ENCODE measurements around the gene PIGP. TPM values are rescaled to one million over a fixed set of nuclear protein-coding genes. Genes with fewer than 3 reads are reported as not detected.
A peak's percentile ranks its signal among the peaks of the same experiment; 100 is the strongest.

PIGP gene
- total and polyA plus RNA-seq, 2 of the 13 experiments (the other 11 are each of a cell fraction or from before 2014, with no cell fraction given) = 14.8 to 33.4 TPM

DNA sequence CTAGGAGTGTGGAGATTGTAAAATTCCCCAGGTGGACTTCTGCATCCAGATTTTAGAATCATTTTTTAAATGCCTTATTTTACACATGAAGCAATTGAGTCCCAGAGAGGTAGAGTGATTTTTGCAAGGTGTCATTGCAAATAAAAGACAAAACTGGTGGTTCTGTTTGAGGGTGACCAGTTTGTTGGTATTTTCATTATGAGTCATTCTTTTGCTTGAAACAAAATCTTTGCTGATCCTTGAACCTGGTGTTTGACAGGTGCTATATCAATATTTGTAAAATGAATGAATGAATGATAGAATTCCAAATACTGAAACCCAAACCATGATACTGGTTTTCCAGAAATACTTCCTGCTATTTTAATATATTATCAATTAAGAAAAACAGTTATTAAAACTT, 44.3 kb upstream of the PIGP start (continued):
- no peak for TF ChIP-seq PTBP1 (IDR thresholded peaks at IDR 0.05; ENCODE audit: low read depth, low read length, poor library complexity, severe bottlenecking)
- TF ChIP-seq ZNF446 (CRISPR knock-in tag; IDR thresholded peaks at IDR 0.05) = no peak
- no peak for TF ChIP-seq FOXP1 (IDR thresholded peaks at IDR 0.05)
- peak; percentile 59; the same call in 1 of the 2 replicates for TF ChIP-seq FOXP1 (CRISPR knock-in tag; IDR thresholded peaks at IDR 0.05)
- TF ChIP-seq RFX3 (CRISPR knock-in tag; IDR thresholded peaks at IDR 0.05) = no peak
- TF ChIP-seq ZNF331 (CRISPR knock-in tag; IDR thresholded peaks at IDR 0.05) = no peak
- TF ChIP-seq, protein P1, sequence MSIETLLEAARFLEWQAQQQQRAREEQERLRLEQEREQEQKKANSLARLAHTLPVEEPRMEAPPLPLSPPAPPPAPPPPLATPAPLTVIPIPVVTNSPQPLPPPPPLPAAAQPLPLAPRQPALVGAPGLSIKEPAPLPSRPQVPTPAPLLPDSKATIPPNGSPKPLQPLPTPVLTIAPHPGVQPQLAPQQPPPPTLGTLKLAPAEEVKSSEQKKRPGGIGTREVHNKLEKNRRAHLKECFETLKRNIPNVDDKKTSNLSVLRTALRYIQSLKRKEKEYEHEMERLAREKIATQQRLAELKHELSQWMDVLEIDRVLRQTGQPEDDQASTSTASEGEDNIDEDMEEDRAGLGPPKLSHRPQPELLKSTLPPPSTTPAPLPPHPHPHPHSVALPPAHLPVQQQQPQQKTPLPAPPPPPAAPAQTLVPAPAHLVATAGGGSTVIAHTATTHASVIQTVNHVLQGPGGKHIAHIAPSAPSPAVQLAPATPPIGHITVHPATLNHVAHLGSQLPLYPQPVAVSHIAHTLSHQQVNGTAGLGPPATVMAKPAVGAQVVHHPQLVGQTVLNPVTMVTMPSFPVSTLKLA (IDR thresholded peaks at IDR 0.05) = no peak
- TF ChIP-seq NCOA2 (CRISPR knock-in tag; IDR thresholded peaks at IDR 0.05) = peak; percentile 59; the same call in 1 of the 2 replicates
- no peak for TF ChIP-seq SKIL (CRISPR knock-in tag; IDR thresholded peaks at IDR 0.05; ENCODE audit: borderline replicate concordance)
- TF ChIP-seq SCMH1 (CRISPR knock-in tag; IDR thresholded peaks at IDR 0.05; ENCODE audit: borderline replicate concordance) = no peak
- TF ChIP-seq CEBPG (CRISPR knock-in tag; IDR thresholded peaks at IDR 0.05) = 0 out of 2 replicates have a peak, but pooled peaks have one; percentile 9
- TF ChIP-seq, protein P2, sequence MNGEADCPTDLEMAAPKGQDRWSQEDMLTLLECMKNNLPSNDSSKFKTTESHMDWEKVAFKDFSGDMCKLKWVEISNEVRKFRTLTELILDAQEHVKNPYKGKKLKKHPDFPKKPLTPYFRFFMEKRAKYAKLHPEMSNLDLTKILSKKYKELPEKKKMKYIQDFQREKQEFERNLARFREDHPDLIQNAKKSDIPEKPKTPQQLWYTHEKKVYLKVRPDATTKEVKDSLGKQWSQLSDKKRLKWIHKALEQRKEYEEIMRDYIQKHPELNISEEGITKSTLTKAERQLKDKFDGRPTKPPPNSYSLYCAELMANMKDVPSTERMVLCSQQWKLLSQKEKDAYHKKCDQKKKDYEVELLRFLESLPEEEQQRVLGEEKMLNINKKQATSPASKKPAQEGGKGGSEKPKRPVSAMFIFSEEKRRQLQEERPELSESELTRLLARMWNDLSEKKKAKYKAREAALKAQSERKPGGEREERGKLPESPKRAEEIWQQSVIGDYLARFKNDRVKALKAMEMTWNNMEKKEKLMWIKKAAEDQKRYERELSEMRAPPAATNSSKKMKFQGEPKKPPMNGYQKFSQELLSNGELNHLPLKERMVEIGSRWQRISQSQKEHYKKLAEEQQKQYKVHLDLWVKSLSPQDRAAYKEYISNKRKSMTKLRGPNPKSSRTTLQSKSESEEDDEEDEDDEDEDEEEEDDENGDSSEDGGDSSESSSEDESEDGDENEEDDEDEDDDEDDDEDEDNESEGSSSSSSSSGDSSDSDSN (CRISPR knock-in tag; IDR thresholded peaks at IDR 0.05) = no peak
- no peak for TF ChIP-seq ZNF383 (CRISPR knock-in tag; IDR thresholded peaks at IDR 0.05; ENCODE audit: borderline replicate concordance)
- TF ChIP-seq ZNF296 (CRISPR knock-in tag; conservative IDR thresholded peaks at IDR 0.05) = no peak
- peak; percentile 79 for TF ChIP-seq JUND (CRISPR knock-in tag; IDR thresholded peaks at IDR 0.05)
- TF ChIP-seq, protein P3, sequence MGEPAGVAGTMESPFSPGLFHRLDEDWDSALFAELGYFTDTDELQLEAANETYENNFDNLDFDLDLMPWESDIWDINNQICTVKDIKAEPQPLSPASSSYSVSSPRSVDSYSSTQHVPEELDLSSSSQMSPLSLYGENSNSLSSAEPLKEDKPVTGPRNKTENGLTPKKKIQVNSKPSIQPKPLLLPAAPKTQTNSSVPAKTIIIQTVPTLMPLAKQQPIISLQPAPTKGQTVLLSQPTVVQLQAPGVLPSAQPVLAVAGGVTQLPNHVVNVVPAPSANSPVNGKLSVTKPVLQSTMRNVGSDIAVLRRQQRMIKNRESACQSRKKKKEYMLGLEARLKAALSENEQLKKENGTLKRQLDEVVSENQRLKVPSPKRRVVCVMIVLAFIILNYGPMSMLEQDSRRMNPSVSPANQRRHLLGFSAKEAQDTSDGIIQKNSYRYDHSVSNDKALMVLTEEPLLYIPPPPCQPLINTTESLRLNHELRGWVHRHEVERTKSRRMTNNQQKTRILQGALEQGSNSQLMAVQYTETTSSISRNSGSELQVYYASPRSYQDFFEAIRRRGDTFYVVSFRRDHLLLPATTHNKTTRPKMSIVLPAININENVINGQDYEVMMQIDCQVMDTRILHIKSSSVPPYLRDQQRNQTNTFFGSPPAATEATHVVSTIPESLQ (CRISPR knock-in tag; conservative IDR thresholded peaks at IDR 0.05) = no peak
- no peak for TF ChIP-seq THAP7 (CRISPR knock-in tag; IDR thresholded peaks at IDR 0.05)
- no peak for TF ChIP-seq PHB2 (IDR thresholded peaks at IDR 0.05; ENCODE audit: partially characterized antibody)
- no peak for TF ChIP-seq NFRKB (IDR thresholded peaks at IDR 0.05)
- TF ChIP-seq ATF3 (CRISPR knock-in tag; IDR thresholded peaks at IDR 0.05) = peak; percentile 64; the same call in 1 of the 2 replicates
- no peak for TF ChIP-seq NBN (conservative IDR thresholded peaks at IDR 0.05)
- no peak for TF ChIP-seq PRMT3 (CRISPR knock-in tag; IDR thresholded peaks at IDR 0.05; ENCODE audit: borderline replicate concordance, low read depth)
- no peak for TF ChIP-seq ZNF350 (CRISPR knock-in tag; IDR thresholded peaks at IDR 0.05; ENCODE audit: borderline replicate concordance, low read depth)
- no peak for TF ChIP-seq ZNF746 (CRISPR knock-in tag; IDR thresholded peaks at IDR 0.05)
